A673 (cell line): ENCODE results near the gene SMC3. TPM values are rescaled to one million over a fixed set of nuclear protein-coding genes. Genes with fewer than 3 reads are reported as not detected.

Experiments
- BruUV-seq: library from RNA; stranded (reverse); fragments of 400-500 nt; replicated peaks from 2 replicates; lab custom pipeline; 2021; lab: Mats Ljungman, UMichigan
- CTCF ChIA-PET: fragments of 300-600 bp; sonication (Branson Sonifier 250); formaldehyde crosslinking; loops from one replicate; lab custom pipeline; 2022; ENCODE audit warnings: antibody characterized with exemption; lab: Charles Lee
- POLR2A ChIA-PET: fragments of 300-600 bp; sonication (Branson Sonifier 250); formaldehyde crosslinking; loops from one replicate; lab custom pipeline; 2022; ENCODE audit warnings: antibody characterized with exemption; ENCODE audit not compliant: low non-redundant PET; lab: Charles Lee
- DNase-seq: peaks from one replicate; pipeline ENCODE4 v3.0.0-alpha.2; 2015; ENCODE audit warnings: low spot score
- H3K27ac ChIP-seq: fragments of 200-600 bp; sonication (generic); 2 replicates; pipeline ENCODE4 v1.5.1; 2016; ENCODE audit warnings: mixed run types, low read depth, mild to moderate bottlenecking, mixed read lengths, antibody characterized with exemption, low read length; ENCODE audit not compliant: poor library complexity, severe bottlenecking
- H3K27me3 ChIP-seq: fragments of 200-600 bp; sonication (generic); replicated peaks from 2 replicates; pipeline ENCODE4 v1.6.1; 2017; ENCODE audit warnings: mixed run types, low read depth, mild to moderate bottlenecking, mixed read lengths, antibody characterized with exemption, low read length; ENCODE audit not compliant: insufficient read depth, poor library complexity
- H3K36me3 ChIP-seq: fragments of 200-600 bp; sonication (generic); 2 replicates; pipeline ENCODE4 v1.6.1; 2016; ENCODE audit warnings: mixed run types, mild to moderate bottlenecking, mixed read lengths, antibody characterized with exemption, low read length; ENCODE audit not compliant: insufficient read depth, poor library complexity, severe bottlenecking
- H3K4me1 ChIP-seq: fragments of 200-600 bp; sonication (generic); 2 replicates; pipeline ENCODE4 v1.6.1; 2017; ENCODE audit warnings: mixed run types, mild to moderate bottlenecking, mixed read lengths, antibody characterized with exemption, low read length; ENCODE audit not compliant: insufficient read depth, poor library complexity, severe bottlenecking
- H3K4me3 ChIP-seq: fragments of 200-600 bp; sonication (generic); 2 replicates; pipeline ENCODE4 v1.5.1; 2016; ENCODE audit warnings: low read depth, mixed run types, mild to moderate bottlenecking, mixed read lengths, low read length; ENCODE audit not compliant: poor library complexity, severe bottlenecking
- H3K9me3 ChIP-seq: fragments of 200-600 bp; sonication (generic); 2 replicates; pipeline ENCODE4 v1.6.1; 2016; ENCODE audit warnings: mixed run types, low read depth, mild to moderate bottlenecking, mixed read lengths, antibody characterized with exemption, low read length; ENCODE audit not compliant: poor library complexity, severe bottlenecking
- EZH2 ChIP-seq: fragments of 200-600 bp; sonication (generic); IDR thresholded peaks from 2 replicates; pipeline ENCODE4 v1.6.1; 2017; ENCODE audit warnings: borderline replicate concordance, low read depth, mild to moderate bottlenecking, mixed read lengths, antibody characterized with exemption, low read length; ENCODE audit not compliant: poor library complexity, severe bottlenecking
- intact Hi-C: fragments of 100-400 bp; cut with micrococcal nuclease; formaldehyde crosslinking; loops from one replicate; pipeline ENCODE4 v1.10.0; 2022; ENCODE audit not compliant: unreplicated experiment
- total RNA-seq: library from RNA; stranded (reverse); gene quantifications from 2 replicates; pipeline ENCODE4 v1.2.3, GENCODE V29; 2021
- TF ChIP-seq, protein P1 (sequence below): fragments of 300-800, 200-600 bp; sonication (generic); conservative IDR thresholded peaks from 2 replicates; pipeline ENCODE4 v1.5.1; 2017; ENCODE audit warnings: low read depth, mild to moderate bottlenecking, antibody characterized with exemption, low read length, moderate library complexity, mixed read lengths

SMC3 gene
- total RNA-seq, 1 experiment from 2014 or later = 107 TPM

DNA sequence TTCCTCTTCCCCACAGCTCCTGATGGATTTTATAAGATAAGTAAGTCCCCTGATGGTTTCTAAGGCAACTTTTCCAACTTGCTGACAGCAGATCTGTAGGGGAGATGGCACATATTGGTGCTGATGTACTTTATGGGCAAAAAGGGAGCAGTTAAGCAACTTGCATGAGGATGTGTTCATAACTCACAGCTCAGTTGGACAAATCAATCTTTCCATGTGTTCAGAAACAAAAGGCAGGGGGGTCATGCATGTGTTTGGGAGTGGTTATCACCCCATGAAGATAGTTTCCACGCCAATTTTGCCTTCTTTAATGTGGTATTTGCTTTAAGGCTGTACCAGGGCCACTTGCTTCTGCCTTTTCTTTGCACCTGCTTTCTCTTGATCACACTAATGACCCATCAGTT lies 82.8 kb downstream of the SMC3 start:
- ChIA-PET POLR2A (no interaction called here), CTCF (no interaction called here)
- TF ChIP-seq, protein P1, sequence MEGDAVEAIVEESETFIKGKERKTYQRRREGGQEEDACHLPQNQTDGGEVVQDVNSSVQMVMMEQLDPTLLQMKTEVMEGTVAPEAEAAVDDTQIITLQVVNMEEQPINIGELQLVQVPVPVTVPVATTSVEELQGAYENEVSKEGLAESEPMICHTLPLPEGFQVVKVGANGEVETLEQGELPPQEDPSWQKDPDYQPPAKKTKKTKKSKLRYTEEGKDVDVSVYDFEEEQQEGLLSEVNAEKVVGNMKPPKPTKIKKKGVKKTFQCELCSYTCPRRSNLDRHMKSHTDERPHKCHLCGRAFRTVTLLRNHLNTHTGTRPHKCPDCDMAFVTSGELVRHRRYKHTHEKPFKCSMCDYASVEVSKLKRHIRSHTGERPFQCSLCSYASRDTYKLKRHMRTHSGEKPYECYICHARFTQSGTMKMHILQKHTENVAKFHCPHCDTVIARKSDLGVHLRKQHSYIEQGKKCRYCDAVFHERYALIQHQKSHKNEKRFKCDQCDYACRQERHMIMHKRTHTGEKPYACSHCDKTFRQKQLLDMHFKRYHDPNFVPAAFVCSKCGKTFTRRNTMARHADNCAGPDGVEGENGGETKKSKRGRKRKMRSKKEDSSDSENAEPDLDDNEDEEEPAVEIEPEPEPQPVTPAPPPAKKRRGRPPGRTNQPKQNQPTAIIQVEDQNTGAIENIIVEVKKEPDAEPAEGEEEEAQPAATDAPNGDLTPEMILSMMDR = no peak
- TF ChIP-seq EZH2 = no peak
- no peak for DNase-seq
- no TSS peak for BruUV-seq
- Histone ChIP-seq H3K27me3 (no peaks in the 10 kb centered on the region), H3K27ac (peak overlapping the region; percentile 12), H3K36me3 (no peaks in the 10 kb centered on the region), H3K9me3 (no peaks in the 10 kb centered on the region), H3K4me1 (peaks cover 55% of the 10 kb centered on the region), H3K4me3 (peak overlapping the region; percentile 23)
- intact Hi-C loops = no loop called here

DNA sequence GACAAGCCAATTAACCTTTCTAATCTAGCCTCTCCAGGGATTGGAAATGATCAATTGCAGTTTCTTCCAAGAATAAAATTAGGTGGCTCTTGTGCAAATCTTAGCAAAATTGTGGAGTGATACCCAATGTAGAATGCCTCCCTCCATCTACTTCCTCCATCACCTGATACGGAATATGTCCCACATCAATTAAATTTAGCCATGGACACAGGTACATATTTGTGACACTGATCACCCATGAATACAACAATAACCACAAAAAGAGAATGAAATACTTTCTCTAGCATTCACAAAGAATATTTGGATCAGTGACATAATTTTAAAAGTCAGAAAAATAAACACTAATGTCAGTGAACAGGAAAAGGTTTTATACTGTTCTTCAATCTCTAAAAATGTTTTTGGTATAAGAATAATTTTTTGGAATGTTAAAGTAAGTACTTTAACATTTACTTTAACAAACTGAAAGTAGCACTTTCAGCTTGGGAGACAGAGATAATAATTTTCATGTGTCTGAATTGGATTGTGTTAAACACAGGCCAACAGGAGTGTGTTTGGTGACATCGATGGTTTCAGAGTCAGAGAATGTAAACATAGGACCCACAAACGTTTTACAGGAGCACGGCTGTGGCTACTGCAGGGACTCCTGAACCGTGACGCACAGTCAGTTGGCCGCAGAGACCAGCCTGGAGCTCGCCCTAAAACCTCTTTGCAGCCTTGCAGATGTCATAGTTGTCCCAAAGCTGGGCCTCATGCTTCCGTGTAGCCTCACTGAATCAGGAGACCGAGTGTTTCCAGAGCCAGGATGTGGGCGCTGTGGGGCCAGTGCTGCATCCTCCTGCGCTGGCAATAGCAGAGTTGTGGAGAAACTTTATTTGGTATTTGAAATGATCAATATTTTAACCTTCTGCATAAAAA lies 83.8 kb downstream of the SMC3 start:
- no peak for DNase-seq
- no TSS peak for BruUV-seq
- CTCF ChIA-PET = no interaction called here
- POLR2A ChIA-PET = no interaction called here
- H3K27me3 ChIP-seq = no peaks in the 10 kb centered on the region
- H3K9me3 ChIP-seq = no peaks in the 10 kb centered on the region
- TF ChIP-seq EZH2 = no peak
- TF ChIP-seq, protein P1 = no peak
- no peaks in the 10 kb centered on the region for H3K36me3 ChIP-seq
- no peak overlapping the region for H3K27ac ChIP-seq
- intact Hi-C loops = no loop called here
- H3K4me3 ChIP-seq = no peak overlapping the region
- peaks cover 62% of the 10 kb centered on the region for H3K4me1 ChIP-seq

DNA sequence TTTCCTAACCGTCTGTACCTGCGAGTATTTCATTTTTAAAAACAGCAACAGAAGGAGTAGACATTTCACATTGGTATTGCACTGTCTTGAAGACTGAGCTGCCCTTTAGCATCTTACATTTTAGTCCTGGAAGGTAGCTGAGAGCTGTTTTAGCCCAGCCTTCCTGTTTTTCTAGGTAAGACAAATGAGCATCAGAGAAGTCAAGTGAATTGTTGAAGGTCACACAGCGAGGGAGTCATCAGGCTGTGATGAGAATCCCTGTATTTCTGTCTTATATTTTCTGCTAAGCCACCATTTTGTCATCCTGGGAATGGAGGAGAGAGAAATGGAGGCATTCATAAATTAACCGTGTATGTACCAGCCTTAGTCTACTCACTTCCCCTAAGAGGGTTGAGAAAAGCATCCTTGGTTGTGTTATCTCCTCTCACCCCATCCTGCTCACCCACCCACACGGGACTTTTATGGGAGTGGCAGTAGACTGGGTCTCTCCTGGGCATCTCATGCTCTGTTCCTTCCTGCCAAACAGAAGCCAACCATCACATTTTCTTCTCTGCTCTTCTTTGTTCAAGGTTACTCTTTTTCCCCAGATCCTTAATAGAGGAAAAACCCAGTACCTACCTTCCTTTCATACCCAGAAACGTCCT lies 85.1 kb downstream of the SMC3 start:
- intact Hi-C loops = no loop called here
- no peak overlapping the region for H3K27ac ChIP-seq
- TF ChIP-seq EZH2 = no peak
- TF ChIP-seq, protein P1 = no peak
- no peaks in the 10 kb centered on the region for H3K36me3 ChIP-seq
- DNase-seq = no peak
- POLR2A ChIA-PET = interaction anchor here (0.6 kb wide), 1 partner anchor 20 kb away, joined by 3 read pairs; no protein-coding TSS in a partner anchor
- no peaks in the 10 kb centered on the region for H3K27me3 ChIP-seq
- H3K9me3 ChIP-seq = no peaks in the 10 kb centered on the region
- BruUV-seq = no TSS peak
- no peak overlapping the region for H3K4me3 ChIP-seq
- CTCF ChIA-PET = no interaction called here
- H3K4me1 ChIP-seq = peaks cover 53% of the 10 kb centered on the region

Other genes with a start within 250 kb of the SMC3 start
- gene DUSP5, start 69.8 kb upstream of the SMC3 start, total RNA-seq = 23.2 and 29.3 TPM in 2 replicates
- 1.3 and 1.8 TPM in 2 replicates for gene RBM20, start 76.6 kb downstream of the SMC3 start, total RNA-seq